ENCODE data around the gene HYAL1. TPM values are rescaled to one million over a fixed set of nuclear protein-coding genes. Genes with fewer than 3 reads are reported as not detected.
"Not testable (repeated sequence)": the region's sequence is repeated elsewhere in the genome, so short reads cannot be mapped to it uniquely, and the experiment has no call there.

The HYAL1 gene
- total and polyA plus RNA-seq, 4 donors = 1.6 to 9.3 (median 4.3) TPM

- intact Hi-C loops (cut with DNase I) = no loop called here
- H3K4me3 ChIP-seq (ENCODE audit: low read length in 2 of 2) = no peak overlapping the region
- H3K27me3 ChIP-seq (ENCODE audit: control insufficient read depth in 1 of 2, insufficient read depth in 2 of 2, low read length in 1 of 2) = no peaks in the 10 kb centered on the region
- WGBS, 2 donors = 85 to 88% methylated on average over 28 of the region's 28 CpGs
- H3K27ac ChIP-seq (ENCODE audit: low read depth in 1 of 2, low read length in 2 of 2) = no peak overlapping the region
- no peaks in the 10 kb centered on the region for H3K9me3 ChIP-seq (ENCODE audit: control insufficient read depth, low read length)
- H3K36me3 ChIP-seq (ENCODE audit: control insufficient read depth in 1 of 2, insufficient read depth in 2 of 2, low read length in 1 of 2) = peaks cover 0 to 2% of the 10 kb centered on the region in 2 donors
- H3K4me1 ChIP-seq (ENCODE audit: control insufficient read depth in 1 of 2, insufficient read depth in 2 of 2, low read length in 2 of 2) = no peaks in the 10 kb centered on the region
- DNase-seq = no peak
- ATAC-seq (ENCODE audit: low FRiP score) = no peak
These were observed 16.8 kb downstream of the HYAL1 start for GRCh38 chr3:50286322-50287227.

- H3K4me3 ChIP-seq (ENCODE audit: low read length in 2 of 2); H3K27me3 ChIP-seq (ENCODE audit: control insufficient read depth in 1 of 2, insufficient read depth in 2 of 2, low read length in 1 of 2); H3K4me1 ChIP-seq (ENCODE audit: control insufficient read depth in 1 of 2, insufficient read depth in 2 of 2, low read length in 2 of 2); H3K36me3 ChIP-seq (ENCODE audit: control insufficient read depth in 1 of 2, insufficient read depth in 2 of 2, low read length in 1 of 2); intact Hi-C loops (cut with DNase I); ATAC-seq (ENCODE audit: low FRiP score); DNase-seq; H3K27ac ChIP-seq (ENCODE audit: low read depth in 1 of 2, low read length in 2 of 2); H3K9me3 ChIP-seq (ENCODE audit: control insufficient read depth, low read length): not testable (repeated sequence)
- 80 to 84% methylated on average over 6 of the region's 6 CpGs for WGBS, 2 donors
These were observed 19.3 kb downstream of the HYAL1 start for GRCh38 chr3:50284121-50284520.

GRCh38 chr3:50279255-50280016 is 23.9 kb downstream of the HYAL1 start:
- ATAC-seq (ENCODE audit: low FRiP score) (no peak), DNase-seq (peak in 1 of 2 donors; percentile 37)
- H3K27me3 ChIP-seq (ENCODE audit: control insufficient read depth in 1 of 2, insufficient read depth in 2 of 2, low read length in 1 of 2) = no peaks in the 10 kb centered on the region
- 93 to 94% methylated on average over 8 of the region's 8 CpGs for WGBS, 2 donors
- no peak overlapping the region for H3K4me3 ChIP-seq (ENCODE audit: low read length in 2 of 2)
- no peaks in the 10 kb centered on the region for H3K4me1 ChIP-seq (ENCODE audit: control insufficient read depth in 1 of 2, insufficient read depth in 2 of 2, low read length in 2 of 2)
- no peaks in the 10 kb centered on the region for H3K36me3 ChIP-seq (ENCODE audit: control insufficient read depth in 1 of 2, insufficient read depth in 2 of 2, low read length in 1 of 2)
- intact Hi-C loops (cut with DNase I) = loop anchor here in 1 of 2 donors (10.0 kb wide), 1 partner anchor 155 kb away; no protein-coding TSS in a partner anchor
- H3K27ac ChIP-seq (ENCODE audit: low read depth in 1 of 2, low read length in 2 of 2) = no peak overlapping the region
- no peaks in the 10 kb centered on the region for H3K9me3 ChIP-seq (ENCODE audit: control insufficient read depth, low read length)

- Histone ChIP-seq H3K4me1 (ENCODE audit: control insufficient read depth in 1 of 2, insufficient read depth in 2 of 2, low read length in 2 of 2) (no peaks in the 10 kb centered on the region), H3K9me3 (ENCODE audit: control insufficient read depth, low read length) (no peaks in the 10 kb centered on the region), H3K27me3 (ENCODE audit: control insufficient read depth in 1 of 2, insufficient read depth in 2 of 2, low read length in 1 of 2) (no peaks in the 10 kb centered on the region), H3K27ac (ENCODE audit: low read depth in 1 of 2, low read length in 2 of 2) (peak within 1 kb of the TSS in 1 of 2 donors; percentile 9), H3K36me3 (ENCODE audit: control insufficient read depth in 1 of 2, insufficient read depth in 2 of 2, low read length in 1 of 2) (no peaks in the 10 kb centered on the region), H3K4me3 (ENCODE audit: low read length in 2 of 2) (no peak within 1 kb of the TSS)
- peak in 1 of 2 donors; percentile 53 for DNase-seq
- WGBS, 2 donors = 0 to 10% methylated on average over 2 of the region's 2 CpGs
- intact Hi-C loops (cut with DNase I) = loop anchor here in 1 of 2 donors (10.0 kb wide), 1 partner anchor 154 kb away; no protein-coding TSS in a partner anchor
- ATAC-seq (ENCODE audit: low FRiP score) = peak; percentile 58
These were observed 24.5 kb downstream of the HYAL1 start, which contains the start of gene LSMEM2 for GRCh38 chr3:50278880-50279224. Gene LSMEM2 (plus strand): TSS chr3:50279087. CDS start chr3:50279114, 27 bp downstream.

- Histone ChIP-seq H3K4me1 (ENCODE audit: control insufficient read depth in 1 of 2, insufficient read depth in 2 of 2, low read length in 2 of 2) (no peaks in the 10 kb centered on the region), H3K36me3 (ENCODE audit: control insufficient read depth in 1 of 2, insufficient read depth in 2 of 2, low read length in 1 of 2) (no peaks in the 10 kb centered on the region), H3K9me3 (ENCODE audit: control insufficient read depth, low read length) (no peaks in the 10 kb centered on the region), H3K4me3 (ENCODE audit: low read length in 2 of 2) (no peak overlapping the region), H3K27ac (ENCODE audit: low read depth in 1 of 2, low read length in 2 of 2) (peak overlapping the region in 1 of 2 donors; percentile 9), H3K27me3 (ENCODE audit: control insufficient read depth in 1 of 2, insufficient read depth in 2 of 2, low read length in 1 of 2) (no peaks in the 10 kb centered on the region)
- DNase-seq = no peak
- intact Hi-C loops (cut with DNase I) = loop anchor here in 1 of 2 donors (10.0 kb wide), 1 partner anchor 154 kb away; no protein-coding TSS in a partner anchor
- 75% methylated on average over 4 of the region's 4 CpGs for WGBS, 2 donors
- ATAC-seq (ENCODE audit: low FRiP score) = peak; percentile 23
These were observed 25.1 kb downstream of the HYAL1 start for GRCh38 chr3:50278123-50278879.

- Histone ChIP-seq H3K4me3 (ENCODE audit: low read length in 2 of 2) (no peak overlapping the region), H3K27me3 (ENCODE audit: control insufficient read depth in 1 of 2, insufficient read depth in 2 of 2, low read length in 1 of 2) (no peaks in the 10 kb centered on the region), H3K4me1 (ENCODE audit: control insufficient read depth in 1 of 2, insufficient read depth in 2 of 2, low read length in 2 of 2) (no peaks in the 10 kb centered on the region), H3K27ac (ENCODE audit: low read depth in 1 of 2, low read length in 2 of 2) (no peak overlapping the region), H3K9me3 (ENCODE audit: control insufficient read depth, low read length) (no peaks in the 10 kb centered on the region), H3K36me3 (ENCODE audit: control insufficient read depth in 1 of 2, insufficient read depth in 2 of 2, low read length in 1 of 2) (no peaks in the 10 kb centered on the region)
- 90 to 91% methylated on average over 17 of the region's 17 CpGs for WGBS, 2 donors
- intact Hi-C loops (cut with DNase I) = loop anchor here in 1 of 2 donors (10.0 kb wide), 1 partner anchor 152 kb away; no protein-coding TSS in a partner anchor
- ATAC-seq (ENCODE audit: low FRiP score) (no peak), DNase-seq (peak in 1 of 2 donors; percentile 40)
These were observed 26.6 kb downstream of the HYAL1 start for GRCh38 chr3:50276762-50277101.

- ATAC-seq (ENCODE audit: low FRiP score) = no peak
- Histone ChIP-seq H3K27me3 (ENCODE audit: control insufficient read depth in 1 of 2, insufficient read depth in 2 of 2, low read length in 1 of 2) (no peaks in the 10 kb centered on the region), H3K27ac (ENCODE audit: low read depth in 1 of 2, low read length in 2 of 2) (no peak overlapping the region), H3K4me3 (ENCODE audit: low read length in 2 of 2) (no peak overlapping the region), H3K9me3 (ENCODE audit: control insufficient read depth, low read length) (no peaks in the 10 kb centered on the region), H3K4me1 (ENCODE audit: control insufficient read depth in 1 of 2, insufficient read depth in 2 of 2, low read length in 2 of 2) (no peaks in the 10 kb centered on the region), H3K36me3 (ENCODE audit: control insufficient read depth in 1 of 2, insufficient read depth in 2 of 2, low read length in 1 of 2) (no peaks in the 10 kb centered on the region)
- WGBS, 2 donors = 79 to 80% methylated on average over 79 of the region's 79 CpGs
- intact Hi-C loops (cut with DNase I) = loop anchor here (2.0 to 10.0 kb wide), 2 partner anchors 49 to 151 kb away; no protein-coding TSS in a partner anchor
- peak in 1 of 2 donors; percentile 42 for DNase-seq
These were observed 27.2 kb downstream of the HYAL1 start for GRCh38 chr3:50275996-50276761.
